ENCODE data around the gene KHDC4.
"Not testable (repeated sequence)": the region's sequence is repeated elsewhere in the genome, so short reads cannot be mapped to it uniquely, and the experiment has no call there.

KHDC4 gene

DNA sequence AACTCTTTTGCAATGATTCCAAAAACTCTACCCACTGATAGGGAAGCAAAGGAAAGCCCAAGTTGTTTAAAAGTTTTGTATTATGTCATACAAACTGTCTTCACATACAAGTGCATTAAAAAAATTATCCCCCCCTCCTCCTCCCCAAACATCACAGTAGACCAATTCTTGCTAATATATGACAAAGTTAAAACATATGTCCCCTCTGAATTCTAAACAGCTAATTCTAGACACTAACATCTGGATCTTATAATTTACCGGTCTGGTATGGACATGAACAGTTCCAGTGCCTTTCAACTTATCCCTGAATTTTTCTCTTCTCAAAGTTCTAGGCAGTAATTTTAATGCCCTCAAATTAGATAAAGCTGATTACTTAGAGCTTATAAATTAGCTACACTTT lies 36.5 kb downstream of the KHDC4 start:
- DNase-seq: no peak

- DNase-seq: not testable (repeated sequence)
Observed at GRCh38 chr1:155896476-155896875, 37.7 kb downstream of the KHDC4 start.

DNA sequence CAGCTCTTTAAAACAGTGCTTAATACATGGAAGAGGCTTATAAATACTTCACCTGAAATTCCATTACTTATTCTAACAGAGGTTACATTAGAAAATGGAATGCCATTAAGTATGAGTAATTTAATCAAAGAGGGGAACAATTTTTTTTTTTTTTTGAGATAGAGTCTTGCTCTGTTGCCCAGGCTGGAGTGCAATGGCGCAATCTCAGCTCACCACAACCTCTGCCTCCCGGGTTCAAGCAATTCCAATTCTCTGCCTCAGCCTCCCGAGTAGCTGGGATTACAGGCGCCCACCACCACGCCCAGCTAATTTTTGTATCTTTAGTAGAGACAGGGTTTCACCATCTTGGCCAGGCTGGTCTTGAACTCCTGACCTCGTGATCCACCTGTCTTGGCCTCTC lies 38.6 kb downstream of the KHDC4 start:
- not testable (repeated sequence) for DNase-seq

DNA sequence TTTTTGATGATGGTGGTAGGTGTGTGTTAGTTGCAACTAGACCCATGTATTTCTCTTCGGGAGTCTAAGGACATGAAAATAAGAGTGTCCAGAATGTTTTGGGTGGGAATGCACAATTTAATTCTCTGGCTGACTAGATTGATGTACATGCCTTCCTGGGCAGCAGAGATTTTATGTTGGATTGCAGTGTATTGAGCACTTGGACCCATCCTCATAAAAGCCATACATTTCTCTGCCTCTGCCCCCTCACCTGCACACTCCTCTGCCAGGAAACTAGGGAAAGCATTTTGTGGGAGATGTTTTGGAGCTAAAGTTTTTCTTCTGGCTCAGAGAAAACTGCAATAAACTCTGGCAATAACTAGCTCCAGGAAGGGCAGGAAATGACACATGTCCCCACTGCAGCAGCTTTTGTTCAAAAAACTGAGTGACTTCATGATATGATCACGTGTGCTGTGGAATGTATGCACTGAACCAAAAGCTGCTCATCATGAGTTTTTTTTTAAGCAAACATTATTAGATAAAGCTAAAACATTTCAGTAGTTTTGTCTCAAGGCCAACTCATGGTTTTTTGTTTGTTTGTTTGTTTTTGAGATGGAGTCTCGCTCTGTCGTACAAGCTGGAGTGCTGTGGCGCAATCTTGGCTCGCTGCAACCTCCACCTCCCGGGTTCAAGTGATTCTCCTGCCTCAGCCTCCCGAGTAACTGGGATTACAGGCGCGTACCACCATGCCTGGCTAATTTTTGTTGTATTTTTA lies 40.6 kb downstream of the KHDC4 start:
- DNase-seq: no peak

- DNase-seq: no peak
Observed at GRCh38 chr1:155892796-155893195, 41.4 kb downstream of the KHDC4 start.

GRCh38 chr1:155890251-155890650 lies 44.0 kb downstream of the KHDC4 start:
- no peak for DNase-seq

- DNase-seq: no peak
Observed at GRCh38 chr1:155889566-155889965, 44.6 kb downstream of the KHDC4 start.

DNA sequence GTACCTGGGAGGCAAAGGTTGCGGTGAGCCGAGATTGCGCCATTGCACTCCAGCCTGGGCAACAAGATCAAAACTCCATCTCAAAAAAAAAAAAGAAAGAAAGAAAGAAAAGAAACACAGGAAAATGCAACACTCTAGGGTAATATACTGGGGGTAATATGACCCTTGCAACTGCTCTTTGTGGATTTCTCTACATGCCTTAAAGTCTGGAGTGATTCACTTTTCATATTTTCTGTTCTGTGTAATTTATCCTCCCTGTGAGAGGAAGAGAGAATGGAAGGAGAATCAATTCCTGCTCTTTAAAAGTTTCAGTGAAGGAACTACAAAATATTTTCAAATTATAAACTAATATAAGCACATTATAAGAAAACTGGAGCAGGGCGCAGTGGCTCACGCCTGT lies 45.7 kb downstream of the KHDC4 start:
- DNase-seq: no peak

GRCh38 chr1:155884982-155885381 lies 49.2 kb downstream of the KHDC4 start:
- no peak for DNase-seq

DNA sequence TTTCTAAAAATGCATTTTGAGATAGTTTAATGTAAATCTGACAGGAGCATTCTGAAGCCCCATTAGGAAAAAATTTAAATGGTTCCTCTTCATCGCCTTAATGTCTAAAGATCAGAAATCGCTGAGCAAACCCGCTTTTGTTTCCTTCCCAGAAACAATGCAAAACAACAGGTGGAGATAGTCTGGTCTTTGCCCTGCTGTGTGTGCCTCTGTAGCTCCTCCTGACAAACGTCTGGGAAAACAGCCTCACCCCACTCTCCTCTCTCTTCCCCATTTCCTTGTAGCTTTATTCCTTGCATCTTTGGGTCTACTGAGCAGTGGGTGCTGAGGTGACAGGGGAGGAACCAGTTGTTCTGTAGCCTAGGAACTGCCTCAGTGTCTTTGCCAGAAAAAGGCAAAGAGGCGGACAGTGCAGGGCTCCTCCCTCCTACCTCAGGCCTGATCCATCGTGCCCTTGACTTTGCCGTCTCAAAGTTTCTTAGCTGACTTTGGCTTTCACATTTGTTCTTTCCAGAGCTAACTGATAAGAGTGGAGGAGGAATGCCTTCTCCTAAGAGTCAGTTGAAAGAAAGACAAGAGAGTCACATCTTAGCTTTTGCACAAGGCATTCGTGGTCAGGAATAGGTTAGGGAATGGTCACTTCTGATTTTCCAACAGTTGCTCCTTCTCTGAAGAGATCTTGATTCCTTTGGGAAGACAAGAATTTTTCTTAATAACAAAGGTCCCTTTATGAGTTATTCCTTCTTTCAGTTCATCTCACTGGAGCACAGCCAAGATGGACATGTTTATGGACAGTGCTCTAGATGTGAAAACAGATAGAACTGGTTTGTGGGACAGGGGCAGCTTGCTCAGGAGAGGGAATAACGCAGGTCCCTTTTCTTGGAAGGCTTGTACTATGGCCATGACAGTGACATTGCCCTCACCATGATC lies 49.9 kb downstream of the KHDC4 start:
- no peak for DNase-seq

DNA sequence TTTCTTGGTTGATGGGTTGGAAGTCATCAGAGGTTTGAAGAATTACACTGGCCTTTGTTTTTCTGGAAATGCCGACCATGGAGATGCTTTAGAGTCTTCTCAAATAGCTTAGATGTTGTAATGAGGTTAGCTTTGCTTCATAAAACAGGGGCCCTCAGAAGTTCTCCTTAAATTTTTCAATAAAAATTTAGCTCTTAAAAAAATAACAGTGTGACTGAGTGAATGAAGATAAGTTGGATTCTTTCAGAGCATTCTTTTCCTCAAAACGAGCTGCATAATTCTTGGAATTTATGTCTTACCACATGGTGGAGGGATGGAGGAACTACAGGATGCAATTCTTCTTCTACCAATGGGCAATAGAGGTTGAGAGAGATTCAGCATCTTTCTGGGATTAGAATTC lies 51.4 kb downstream of the KHDC4 start:
- no peak for DNase-seq

GRCh38 chr1:155882235-155882634 lies 52.0 kb downstream of the KHDC4 start:
- no peak for DNase-seq

DNA sequence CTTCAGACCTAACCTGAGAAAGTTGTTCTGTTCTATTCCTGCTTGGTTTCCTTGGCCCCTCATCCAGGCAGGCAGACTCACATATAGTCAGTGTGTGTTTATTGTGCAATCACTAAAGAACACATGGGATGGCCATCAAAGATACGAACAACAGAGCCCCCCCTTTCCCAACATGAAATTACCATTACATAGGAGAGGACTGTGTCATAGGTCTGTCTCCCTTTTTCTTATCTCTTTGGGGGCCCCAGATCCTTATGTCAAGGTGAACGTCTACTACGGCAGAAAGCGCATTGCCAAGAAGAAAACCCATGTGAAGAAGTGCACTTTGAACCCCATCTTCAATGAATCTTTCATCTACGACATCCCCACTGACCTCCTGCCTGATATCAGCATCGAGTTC lies 53.3 kb downstream of the KHDC4 start:
- no peak for DNase-seq

DNA sequence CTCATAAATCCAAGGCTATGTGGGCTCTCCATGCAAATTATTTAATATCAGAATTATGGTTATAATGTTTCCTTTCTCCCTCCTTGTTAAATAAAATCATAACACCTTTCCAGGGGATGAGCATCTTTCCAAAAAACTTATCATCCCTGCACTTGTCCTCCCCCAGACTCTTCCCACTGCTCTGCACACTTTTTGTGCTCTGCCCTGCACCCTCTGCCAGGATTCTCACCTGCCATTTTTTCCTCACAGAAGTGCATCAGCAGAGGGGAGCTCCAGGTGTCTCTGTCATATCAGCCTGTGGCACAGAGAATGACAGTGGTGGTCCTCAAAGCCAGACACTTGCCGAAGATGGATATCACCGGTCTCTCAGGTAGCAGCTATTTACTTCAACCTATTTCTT lies 54.0 kb downstream of the KHDC4 start:
- DNase-seq: no peak

GRCh38 chr1:155877945-155878344 lies 56.3 kb downstream of the KHDC4 start:
- no peak for DNase-seq

GRCh38 chr1:155873860-155874259 lies 60.4 kb downstream of the KHDC4 start:
- no peak for DNase-seq

- DNase-seq: no peak
Observed at GRCh38 chr1:155872527-155872926, 61.7 kb downstream of the KHDC4 start.

GRCh38 chr1:155871390-155871789 lies 62.8 kb downstream of the KHDC4 start:
- no peak for DNase-seq

- no peak for DNase-seq
Observed at GRCh38 chr1:155867766-155868165, 66.4 kb downstream of the KHDC4 start.

GRCh38 chr1:155864393-155864792 lies 69.8 kb downstream of the KHDC4 start:
- no peak for DNase-seq
